ENCODE measurements around the gene CCDC88C.

DNA sequence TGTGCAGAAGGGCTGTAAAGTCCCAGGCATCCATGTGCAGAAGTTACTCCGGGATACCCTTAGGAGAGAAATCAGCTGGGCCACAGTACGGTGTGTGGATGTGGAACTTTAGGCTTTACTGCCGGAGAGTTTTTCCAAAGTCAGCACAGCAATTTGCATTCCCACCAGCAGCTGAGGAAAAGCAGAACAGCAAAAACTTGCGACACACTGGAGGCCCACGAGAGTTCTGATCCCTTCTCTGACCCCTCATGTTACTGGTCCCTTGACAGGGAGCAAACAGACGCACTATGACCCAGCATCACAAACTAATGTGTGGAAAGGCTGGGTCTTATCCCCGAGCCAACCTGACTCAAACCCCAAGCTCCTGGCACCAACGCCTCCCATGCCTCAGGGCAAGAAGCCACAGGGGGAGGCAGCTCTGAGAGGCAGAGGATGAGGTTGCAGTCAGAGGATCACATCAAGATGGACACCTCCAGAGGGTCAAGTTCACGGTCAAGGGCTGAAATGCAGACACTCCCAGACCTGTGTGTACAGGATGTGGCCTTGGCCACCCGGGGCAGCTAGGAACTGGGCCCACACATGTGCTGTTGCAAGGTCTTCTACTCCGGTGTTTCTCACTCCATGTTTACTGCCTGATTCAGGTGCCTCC, 38.6 kb downstream of the CCDC88C start:
- no peak for TF ChIP-seq CTCF (conservative IDR thresholded peaks at IDR 0.05; ENCODE audit: low read depth in 2 of 2)
- no peak for TF ChIP-seq JUNB (IDR thresholded peaks at IDR 0.05; ENCODE audit: unreplicated experiment)
